H1 (cell line): ENCODE results near the gene ABCC4. TPM values are rescaled to one million over a fixed set of nuclear protein-coding genes. Genes with fewer than 3 reads are reported as not detected.
A peak's percentile ranks its signal among the peaks of the same experiment; 100 is the strongest.

Experiments used
- CTCF ChIA-PET: fragments of 300-600 bp; sonication (Branson Sonifier 250); formaldehyde crosslinking; loops from one replicate; lab custom pipeline; 2021; ENCODE audit not compliant: partially characterized antibody; lab: Charles Lee
- POLR2A ChIA-PET: fragments of 300-600 bp; sonication (Branson Sonifier 250); formaldehyde crosslinking; loops from one replicate; lab custom pipeline; 2021; ENCODE audit warnings: inconsistent platforms; ENCODE audit not compliant: partially characterized antibody; lab: Charles Lee
- DNase-seq, 2 experiments: peaks; one replicate each; pipeline versions ENCODE4 v3.0.0 to v3.0.0-alpha.2; 2010 to 2022; ENCODE audit warnings: low spot score in 2 of 2, low read depth in 1 of 2, mixed read lengths in 1 of 2
- FAIRE-seq: peaks from 2 replicates; lab custom pipeline; 2011; peaks lifted over from hg19 to GRCh38; lab: Jason Lieb, UNC
- H2AFZ ChIP-seq: 2 replicates; pipeline ENCODE4 v1.8.1; 2012; ENCODE audit warnings: low read length, inconsistent platforms
- H2AK5ac ChIP-seq: 2 replicates; pipeline ENCODE4 v1.6.1; 2013; ENCODE audit warnings: low read depth, low read length
- H2BK120ac ChIP-seq: replicated peaks from 2 replicates; pipeline ENCODE3; 2013; ENCODE audit warnings: low read depth, low read length, inconsistent platforms
- H2BK12ac ChIP-seq: 2 replicates; pipeline ENCODE4 v1.6.1; 2013; ENCODE audit warnings: low read depth, low read length
- H2BK15ac ChIP-seq: 2 replicates; pipeline ENCODE4 v1.6.1; 2013; ENCODE audit warnings: low read length
- H2BK20ac ChIP-seq: 2 replicates; pipeline ENCODE4 v1.6.1; 2013; ENCODE audit warnings: low read length
- H2BK5ac ChIP-seq: 2 replicates; pipeline ENCODE4 v1.6.1; 2013; ENCODE audit warnings: low read depth, low read length
- H3K14ac ChIP-seq: 2 replicates; pipeline ENCODE4 v1.6.1; 2013; ENCODE audit warnings: inconsistent platforms; ENCODE audit not compliant: insufficient read length
- H3K18ac ChIP-seq: 2 replicates; pipeline ENCODE4 v1.6.1; 2013; ENCODE audit warnings: low read length; ENCODE audit errors: extremely low read depth
- H3K23ac ChIP-seq: 2 replicates; pipeline ENCODE4 v1.6.1; 2013; ENCODE audit warnings: inconsistent platforms; ENCODE audit not compliant: insufficient read length
- H3K23me2 ChIP-seq: 2 replicates; pipeline ENCODE4 v1.6.1; 2013; ENCODE audit warnings: low read depth, low read length
- H3K27ac ChIP-seq: 2 replicates; pipeline ENCODE4 v1.6.1; 2011; ENCODE audit warnings: low read depth, low read length, inconsistent platforms
- H3K27me3 ChIP-seq, 4 experiments: replicated peaks in 1 of 4; 1 replicate in 1 of 4; 2 replicates in 3 of 4; pipeline versions ENCODE4 v1.6.1 to v1.8.1; 2011 to 2013; ENCODE audit warnings: low read length in 3 of 4, mild to moderate bottlenecking in 3 of 4, inconsistent platforms in 2 of 4, mixed read lengths in 2 of 4, moderate library complexity in 1 of 4; ENCODE audit not compliant: control insufficient read depth in 3 of 4, insufficient read depth in 3 of 4; ENCODE audit errors: extremely low read depth in 1 of 4
- H3K36me3 ChIP-seq, 4 experiments: 2 replicates each; pipeline versions ENCODE4 v1.6.1 to v1.8.1; 2011 to 2013; ENCODE audit warnings: mild to moderate bottlenecking in 4 of 4, low read length in 3 of 4, moderate library complexity in 2 of 4, control low read depth in 1 of 4, inconsistent platforms in 1 of 4; ENCODE audit not compliant: insufficient read depth in 4 of 4, control insufficient read depth in 2 of 4
- H3K4ac ChIP-seq: replicated peaks from 2 replicates; pipeline ENCODE3; 2013; ENCODE audit warnings: low read length, low read depth, mixed read lengths, inconsistent platforms; ENCODE audit not compliant: insufficient read length
- H3K4me1 ChIP-seq, 4 experiments: replicated peaks in 1 of 4; 1 replicate in 1 of 4; 2 replicates in 3 of 4; pipeline versions ENCODE4 v1.6.1 to v1.8.1; 2011 to 2013; ENCODE audit warnings: low read length in 3 of 4, inconsistent platforms in 2 of 4, mixed read lengths in 1 of 4; ENCODE audit not compliant: insufficient read depth in 4 of 4, control insufficient read depth in 3 of 4
- H3K4me2 ChIP-seq, 2 experiments: 2 replicates each; pipeline versions ENCODE4 v1.6.1 to v1.8.1; 2011 to 2013; ENCODE audit warnings: low read depth in 2 of 2, low read length in 2 of 2, control low read depth in 1 of 2, inconsistent platforms in 1 of 2, mild to moderate bottlenecking in 1 of 2; ENCODE audit not compliant: insufficient read depth in 1 of 2
- H3K4me3 ChIP-seq, 4 experiments: fragments of 200-600, 300-600 bp in 1 of 4; sonication (generic), shearing (Covaris generic), sonication (Bioruptor Twin) in 1 of 4; 2 replicates each; pipeline versions ENCODE4 v1.5.1 to v1.8.1; 2011 to 2016; ENCODE audit warnings: low read length in 4 of 4, low read depth in 3 of 4, control low read depth in 2 of 4, inconsistent platforms in 2 of 4, mild to moderate bottlenecking in 2 of 4, mixed read lengths in 1 of 4, moderate library complexity in 1 of 4; ENCODE audit not compliant: insufficient read depth in 2 of 4; ENCODE audit errors: extremely low read depth in 1 of 4
- H3K56ac ChIP-seq: replicated peaks from 2 replicates; pipeline ENCODE3; 2013; ENCODE audit warnings: low read depth, mild to moderate bottlenecking, mixed read lengths, low read length, inconsistent platforms; ENCODE audit not compliant: insufficient read length
- H3K79me1 ChIP-seq: 2 replicates; pipeline ENCODE4 v1.6.1; 2013; ENCODE audit warnings: low read depth, low read length, control low read depth
- H3K79me2 ChIP-seq, 2 experiments: 2 replicates each; pipeline versions ENCODE4 v1.6.1 to v1.8.1; 2012 to 2013; ENCODE audit warnings: low read length in 2 of 2, mild to moderate bottlenecking in 2 of 2, inconsistent platforms in 1 of 2; ENCODE audit not compliant: insufficient read depth in 2 of 2, control insufficient read depth in 1 of 2
- H3K9ac ChIP-seq, 4 experiments: replicated peaks in 1 of 4; 1 replicate in 1 of 4; 2 replicates in 3 of 4; pipeline versions ENCODE4 v1.6.1 to v1.8.1; 2011 to 2013; ENCODE audit warnings: low read depth in 3 of 4, low read length in 3 of 4, control low read depth in 2 of 4, mild to moderate bottlenecking in 2 of 4, moderate library complexity in 2 of 4, inconsistent platforms in 1 of 4; ENCODE audit errors: extremely low read depth in 1 of 4
- H3K9me3 ChIP-seq, 2 experiments: 2 replicates each; pipeline versions ENCODE4 v1.6.1 to v1.8.1; 2012 to 2013; ENCODE audit warnings: mild to moderate bottlenecking in 2 of 2, moderate library complexity in 2 of 2, control low read depth in 1 of 2, inconsistent platforms in 1 of 2, low read depth in 1 of 2, low read length in 1 of 2, mixed read lengths in 1 of 2; ENCODE audit not compliant: insufficient read depth in 2 of 2
- H4K20me1 ChIP-seq, 2 experiments: replicated peaks in 1 of 2; 2 replicates each; pipeline versions ENCODE3 to v1.8.1; 2011 to 2013; ENCODE audit warnings: inconsistent platforms in 2 of 2, low read length in 2 of 2, mild to moderate bottlenecking in 1 of 2; ENCODE audit not compliant: insufficient read depth in 2 of 2, control insufficient read depth in 1 of 2
- H4K5ac ChIP-seq: 2 replicates; pipeline ENCODE4 v1.6.1; 2013; ENCODE audit warnings: low read length, low read depth, mixed read lengths, inconsistent platforms; ENCODE audit not compliant: insufficient read length
- H4K8ac ChIP-seq: 2 replicates; pipeline ENCODE4 v1.8.0; 2013; ENCODE audit warnings: mild to moderate bottlenecking, moderate library complexity, low read length, inconsistent platforms; ENCODE audit not compliant: insufficient read depth; ENCODE audit errors: extremely low read depth
- H4K91ac ChIP-seq: replicated peaks from 2 replicates; pipeline ENCODE3; 2013; ENCODE audit warnings: low read length, mixed read lengths, inconsistent platforms; ENCODE audit not compliant: insufficient read length
- BRCA1 ChIP-seq: IDR thresholded peaks from 2 replicates; pipeline ENCODE4 v1.6.1; 2012; ENCODE audit warnings: low read depth, low read length, improper control_type of control experiment
- CHD1 ChIP-seq: IDR thresholded peaks from 2 replicates; pipeline ENCODE4 v1.6.1; 2012; ENCODE audit warnings: low read depth, low read length, improper control_type of control experiment
- CREB1 ChIP-seq: IDR thresholded peaks from 2 replicates; pipeline ENCODE4 v1.6.1; 2012; ENCODE audit warnings: inconsistent platforms
- CTCF ChIP-seq, 3 experiments: IDR thresholded peaks; 1 replicate in 2 of 3; 2 replicates in 1 of 3; pipeline versions ENCODE4 v1.5.1 to v1.6.1; 2011; ENCODE audit warnings: low read length in 3 of 3, mild to moderate bottlenecking in 3 of 3, inconsistent platforms in 2 of 3, low read depth in 1 of 3, moderate library complexity in 1 of 3; ENCODE audit not compliant: insufficient read depth in 1 of 3; ENCODE audit errors: control extremely low read depth in 1 of 3
- EP300 ChIP-seq, 2 experiments: IDR thresholded peaks; 1 replicate in 1 of 2; 2 replicates in 1 of 2; pipeline ENCODE4 v1.6.1; 2011 to 2012; ENCODE audit warnings: low read depth in 2 of 2, low read length in 2 of 2, mild to moderate bottlenecking in 2 of 2, borderline replicate concordance in 1 of 2, inconsistent platforms in 1 of 2, moderate library complexity in 1 of 2
- FOSL1 ChIP-seq: IDR thresholded peaks from 2 replicates; pipeline ENCODE4 v1.6.1; 2011; ENCODE audit warnings: mild to moderate bottlenecking, low read depth, low read length, moderate library complexity; ENCODE audit not compliant: insufficient read depth
- MAX ChIP-seq: IDR thresholded peaks from 2 replicates; pipeline ENCODE4 v1.6.1; 2012; ENCODE audit warnings: inconsistent platforms
- NANOG ChIP-seq: IDR thresholded peaks from 2 replicates; pipeline ENCODE4 v1.6.1; 2011; ENCODE audit warnings: low read length, low read depth, mild to moderate bottlenecking, inconsistent platforms; ENCODE audit not compliant: insufficient read depth, poor library complexity, severe bottlenecking
- POLR2AphosphoS5 ChIP-seq: IDR thresholded peaks from 2 replicates; pipeline ENCODE4 v1.6.1; 2011; ENCODE audit warnings: low read depth, low read length
- SIRT6 ChIP-seq: IDR thresholded peaks from one replicate; pipeline ENCODE4 v1.7.1; 2012; ENCODE audit warnings: low read length, inconsistent platforms
- WGBS, 2 experiments: shearing (Covaris generic) in 1 of 2; methylation state at CpG; one replicate each; pipeline versions ENCODE4 v1.1.6 to v1.1.7; 2013 to 2015; ENCODE audit warnings: low lambda C conversion rate in 2 of 2, mixed read lengths in 2 of 2, inconsistent platforms in 1 of 2, low coverage in 1 of 2, missing lambda C conversion rate in 1 of 2; ENCODE audit not compliant: insufficient replicate concordance in 2 of 2, insufficient coverage in 1 of 2, insufficient read length in 1 of 2; ENCODE audit errors: extremely low coverage in 1 of 2, missing lambda C conversion rate in 1 of 2; 5-methylcytosine and 5-hydroxymethylcytosine counted together
- polyA plus RNA-seq, 7 experiments: library from polyadenylated mRNA; depleted of rRNA in 3 of 7; stranded (reverse) in 5 of 7; unstranded in 2 of 7; fragments of >200 nt in 5 of 7; fragments of 200-250 nt in 2 of 7; gene quantifications; 1 replicate in 5 of 7; 2 replicates in 1 of 7; 4 replicates in 1 of 7; pipeline versions ENCODE4 v1.2.1 to v1.2.3, GENCODE V29; 2011 to 2013; ENCODE audit warnings: missing spikeins in 2 of 7, mixed read lengths in 2 of 7
- total RNA-seq: library from RNA; stranded (reverse); fragmentation: NEBNext Ultra II Directional; extraction: Animal tissue kit (Norgen Biotek cat#: 25700); gene quantifications from 2 replicates; pipeline ENCODE4 v1.2.1, GENCODE V29; 2021

Gene ABCC4
- total and polyA plus RNA-seq, 2 of the 8 experiments (the other 6 are each of a cell fraction or from before 2014, with no cell fraction given), result 4.0 to 14.1 TPM

- Histone ChIP-seq H2BK20ac (0 out of 2 replicates have a peak overlapping the region, but pooled peaks have one; percentile 64), H3K79me1 (no peaks in the 10 kb centered on the region), H3K36me3 (no peaks in the 10 kb centered on the region), H4K5ac (no peak overlapping the region), H3K18ac (peak overlapping the region; percentile 62; the same call in 1 of the 2 replicates), H2BK15ac (0 out of 2 replicates have a peak overlapping the region, but pooled peaks have one; percentile 25), H3K9me3 (no peaks in the 10 kb centered on the region), H2BK5ac (no peak overlapping the region), H3K23me2 (no peaks in the 10 kb centered on the region), H2AK5ac (no peak overlapping the region; the same call in 1 of the 2 replicates), H3K4me3 (no peak overlapping the region), H2BK120ac (no peak overlapping the region), H4K91ac (no peak overlapping the region), H4K8ac (no peak overlapping the region), H3K4me2 (peak overlapping the region in 1 of 2 experiments; percentile 41; a peak in 1 of 4 replicates), H3K4me1 (peaks cover 0 to 12% (median 7%) of the 10 kb centered on the region in 4 experiments; a peak in 5 of 7 replicates), H2AFZ (peak overlapping the region; percentile 29; the same call in 1 of the 2 replicates), H3K9ac (no peak overlapping the region), H3K14ac (no peak overlapping the region), H3K23ac (no peak overlapping the region), H3K27ac (no peak overlapping the region), H3K56ac (no peak overlapping the region), H2BK12ac (peak overlapping the region; percentile 46; the same call in 1 of the 2 replicates), H3K79me2 (no peaks in the 10 kb centered on the region), H3K4ac (peak overlapping the region; percentile 3), H3K27me3 (peaks cover 0 to 2% (median 0%) of the 10 kb centered on the region in 4 experiments; a peak in 2 of 7 replicates), H4K20me1 (no peaks in the 10 kb centered on the region)
- POLR2A ChIA-PET, result interaction anchor here (0.7 kb wide), 2 partner anchors 97 to 295 kb away, joined by 3 read pairs; no protein-coding TSS in a partner anchor
- WGBS, 2 experiments, result 90% methylated on average over 8 of the region's 8 CpGs; no CpG with 5 or more reads in 1 of the 2 experiments
- FAIRE-seq (no peak), DNase-seq (no peak)
- CTCF ChIA-PET, result interaction anchor here (0.9 to 1.0 kb wide), 2 partner anchors 24 to 46 kb away, joined by 3 read pairs; no protein-coding TSS in a partner anchor
- peak in 1 of 3 experiments; percentile 21; a peak in 1 of 4 replicates for TF ChIP-seq CTCF (IDR thresholded peaks at IDR 0.05; ENCODE audit: control extremely low read depth in 1 of 3, insufficient read depth in 1 of 3, low read depth in 1 of 3, low read length in 3 of 3)
- TF ChIP-seq MAX, result no peak
- TF ChIP-seq POLR2AphosphoS5, result no peak
- no peak for TF ChIP-seq NANOG
- TF ChIP-seq SIRT6, result no peak
- TF ChIP-seq BRCA1, result no peak
- TF ChIP-seq EP300 (IDR thresholded peaks at IDR 0.05; ENCODE audit: borderline replicate concordance in 1 of 2, low read depth in 2 of 2, low read length in 2 of 2), result no peak
- TF ChIP-seq FOSL1, result no peak
- TF ChIP-seq CREB1, result no peak
- no peak for TF ChIP-seq CHD1
Measured at GRCh38 chr13:95002126-95002525, 299.1 kb downstream of the ABCC4 start.
